ENCODE data around the gene LILRA2. TPM values are rescaled to one million over a fixed set of nuclear protein-coding genes. Genes with fewer than 3 reads are reported as not detected.
"Not testable (repeated sequence)": the region's sequence is repeated elsewhere in the genome, so short reads cannot be mapped to it uniquely, and the experiment has no call there.

The LILRA2 gene
- total RNA-seq, 1 experiment from 2014 or later = not detected

DNA sequence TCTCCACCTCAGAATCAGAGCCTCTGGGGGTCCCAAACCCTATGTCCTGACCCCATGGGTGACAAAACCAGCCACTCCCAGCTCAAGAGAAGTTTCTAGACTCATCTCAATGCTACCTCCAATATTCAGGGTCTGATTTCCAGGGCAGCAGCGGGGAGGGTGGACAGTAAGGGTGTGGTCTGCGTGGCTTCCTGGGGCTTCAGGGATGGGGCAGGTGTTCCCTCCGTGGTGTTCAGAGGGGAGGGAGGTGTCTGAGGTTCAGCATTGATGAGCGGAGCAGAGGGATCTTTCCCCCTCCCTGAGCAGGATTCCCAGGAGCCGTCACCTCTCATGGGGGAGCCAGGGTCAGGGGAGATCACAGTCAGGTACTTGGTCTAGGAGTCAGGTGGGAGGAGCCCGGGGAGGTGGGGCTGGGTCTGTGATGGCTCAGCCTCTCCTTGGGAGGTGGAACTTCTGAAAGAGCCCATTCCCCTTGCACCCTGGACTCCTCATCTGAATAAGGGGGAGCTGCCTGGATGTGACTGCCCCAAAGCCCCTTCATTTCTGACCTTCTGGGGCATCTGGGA is 2.9 kb downstream of the LILRA2 start:
- H3K9me3 Mint-ChIP-seq (ENCODE audit: unreplicated experiment) = no peaks in the 10 kb centered on the region
- CTCF ChIA-PET = no interaction called here
- POLR2A ChIA-PET = no interaction called here
- no peaks in the 10 kb centered on the region for H3K36me3 Mint-ChIP-seq (ENCODE audit: insufficient read depth, unreplicated experiment)
- H3K27me3 Mint-ChIP-seq (ENCODE audit: insufficient read depth, unreplicated experiment) = peaks cover 16% of the 10 kb centered on the region
- H3K4me3 Mint-ChIP-seq (ENCODE audit: unreplicated experiment) = no peak overlapping the region
- DNase-seq = no peak
- H3K9me3 ChIP-seq = no peaks in the 10 kb centered on the region
- no peak overlapping the region for H3K4me3 ChIP-seq (ENCODE audit: low read depth, low read length)
- H3K27me3 ChIP-seq (replicated peaks; ENCODE audit: control insufficient read depth, insufficient read depth, low read length) = no peaks in the 10 kb centered on the region; the same call in none of the 2 replicates
- H3K27ac Mint-ChIP-seq (ENCODE audit: unreplicated experiment) = no peak overlapping the region
- intact Hi-C loops (cut with micrococcal nuclease; ENCODE audit: unreplicated experiment) = no loop called here
- no peaks in the 10 kb centered on the region for H3K4me1 Mint-ChIP-seq (ENCODE audit: low read depth, unreplicated experiment)
- TF ChIP-seq, protein P1, sequence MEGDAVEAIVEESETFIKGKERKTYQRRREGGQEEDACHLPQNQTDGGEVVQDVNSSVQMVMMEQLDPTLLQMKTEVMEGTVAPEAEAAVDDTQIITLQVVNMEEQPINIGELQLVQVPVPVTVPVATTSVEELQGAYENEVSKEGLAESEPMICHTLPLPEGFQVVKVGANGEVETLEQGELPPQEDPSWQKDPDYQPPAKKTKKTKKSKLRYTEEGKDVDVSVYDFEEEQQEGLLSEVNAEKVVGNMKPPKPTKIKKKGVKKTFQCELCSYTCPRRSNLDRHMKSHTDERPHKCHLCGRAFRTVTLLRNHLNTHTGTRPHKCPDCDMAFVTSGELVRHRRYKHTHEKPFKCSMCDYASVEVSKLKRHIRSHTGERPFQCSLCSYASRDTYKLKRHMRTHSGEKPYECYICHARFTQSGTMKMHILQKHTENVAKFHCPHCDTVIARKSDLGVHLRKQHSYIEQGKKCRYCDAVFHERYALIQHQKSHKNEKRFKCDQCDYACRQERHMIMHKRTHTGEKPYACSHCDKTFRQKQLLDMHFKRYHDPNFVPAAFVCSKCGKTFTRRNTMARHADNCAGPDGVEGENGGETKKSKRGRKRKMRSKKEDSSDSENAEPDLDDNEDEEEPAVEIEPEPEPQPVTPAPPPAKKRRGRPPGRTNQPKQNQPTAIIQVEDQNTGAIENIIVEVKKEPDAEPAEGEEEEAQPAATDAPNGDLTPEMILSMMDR (IDR thresholded peaks at IDR 0.05; ENCODE audit: insufficient read depth in 1 of 2, low read depth in 1 of 2, low read length in 1 of 2, severe bottlenecking in 1 of 2, unreplicated experiment in 1 of 2) = no peak
- H3K36me3 ChIP-seq (ENCODE audit: control insufficient read depth, insufficient read depth, low read length) = no peaks in the 10 kb centered on the region
- BruUV-seq (replicated peaks) = no TSS peak
- H3K4me1 ChIP-seq = no peaks in the 10 kb centered on the region

- no peak for DNase-seq
- BruUV-seq (replicated peaks) = no TSS peak
- H3K36me3 Mint-ChIP-seq (ENCODE audit: insufficient read depth, unreplicated experiment) = no peaks in the 10 kb centered on the region
- Histone ChIP-seq H3K36me3 (ENCODE audit: control insufficient read depth, insufficient read depth, low read length) (no peaks in the 10 kb centered on the region), H3K9me3 (no peaks in the 10 kb centered on the region), H3K4me3 (ENCODE audit: low read depth, low read length) (no peak overlapping the region), H3K27me3 (replicated peaks; ENCODE audit: control insufficient read depth, insufficient read depth, low read length) (no peaks in the 10 kb centered on the region; the same call in none of the 2 replicates), H3K4me1 (no peaks in the 10 kb centered on the region)
- TF ChIP-seq, protein P1 (IDR thresholded peaks at IDR 0.05; ENCODE audit: insufficient read depth in 1 of 2, low read depth in 1 of 2, low read length in 1 of 2, severe bottlenecking in 1 of 2, unreplicated experiment in 1 of 2) = no peak
- POLR2A ChIA-PET = no interaction called here
- H3K27me3 Mint-ChIP-seq (ENCODE audit: insufficient read depth, unreplicated experiment) = peaks cover 14% of the 10 kb centered on the region
- no peak overlapping the region for H3K4me3 Mint-ChIP-seq (ENCODE audit: unreplicated experiment)
- H3K4me1 Mint-ChIP-seq (ENCODE audit: low read depth, unreplicated experiment) = no peaks in the 10 kb centered on the region
- no peak overlapping the region for H3K27ac Mint-ChIP-seq (ENCODE audit: unreplicated experiment)
- H3K9me3 Mint-ChIP-seq (ENCODE audit: unreplicated experiment) = no peaks in the 10 kb centered on the region
- CTCF ChIA-PET = no interaction called here
- intact Hi-C loops (cut with micrococcal nuclease; ENCODE audit: unreplicated experiment) = no loop called here
These were observed 3.7 kb downstream of the LILRA2 start for GRCh38 chr19:54577334-54577733.

- BruUV-seq (replicated peaks); H3K4me3 Mint-ChIP-seq (ENCODE audit: unreplicated experiment); H3K27me3 ChIP-seq (replicated peaks; ENCODE audit: control insufficient read depth, insufficient read depth, low read length); DNase-seq; POLR2A ChIA-PET; H3K4me1 Mint-ChIP-seq (ENCODE audit: low read depth, unreplicated experiment); H3K36me3 Mint-ChIP-seq (ENCODE audit: insufficient read depth, unreplicated experiment); H3K4me3 ChIP-seq (ENCODE audit: low read depth, low read length); H3K36me3 ChIP-seq (ENCODE audit: control insufficient read depth, insufficient read depth, low read length); intact Hi-C loops (cut with micrococcal nuclease; ENCODE audit: unreplicated experiment); H3K4me1 ChIP-seq; H3K9me3 ChIP-seq; CTCF ChIA-PET; H3K27ac Mint-ChIP-seq (ENCODE audit: unreplicated experiment); H3K9me3 Mint-ChIP-seq (ENCODE audit: unreplicated experiment): not testable (repeated sequence)
- H3K27me3 Mint-ChIP-seq (ENCODE audit: insufficient read depth, unreplicated experiment) = peaks cover 15% of the 10 kb centered on the region
These were observed 4.7 kb downstream of the LILRA2 start for GRCh38 chr19:54578268-54578667.

- Histone ChIP-seq H3K9me3 (no peaks in the 10 kb centered on the region), H3K4me1 (no peaks in the 10 kb centered on the region), H3K27me3 (replicated peaks; ENCODE audit: control insufficient read depth, insufficient read depth, low read length) (no peaks in the 10 kb centered on the region), H3K4me3 (ENCODE audit: low read depth, low read length) (no peak overlapping the region), H3K36me3 (ENCODE audit: control insufficient read depth, insufficient read depth, low read length) (no peaks in the 10 kb centered on the region)
- intact Hi-C loops (cut with micrococcal nuclease; ENCODE audit: unreplicated experiment) = no loop called here
- DNase-seq = no peak
- no TSS peak for BruUV-seq (replicated peaks)
- H3K4me3 Mint-ChIP-seq (ENCODE audit: unreplicated experiment) = no peak overlapping the region
- peaks cover 29% of the 10 kb centered on the region for H3K27me3 Mint-ChIP-seq (ENCODE audit: insufficient read depth, unreplicated experiment)
- ChIA-PET CTCF (no interaction called here), POLR2A (no interaction called here)
- TF ChIP-seq, protein P1 (IDR thresholded peaks at IDR 0.05; ENCODE audit: insufficient read depth in 1 of 2, low read depth in 1 of 2, low read length in 1 of 2, severe bottlenecking in 1 of 2, unreplicated experiment in 1 of 2) = no peak
- no peaks in the 10 kb centered on the region for H3K4me1 Mint-ChIP-seq (ENCODE audit: low read depth, unreplicated experiment)
- no peaks in the 10 kb centered on the region for H3K9me3 Mint-ChIP-seq (ENCODE audit: unreplicated experiment)
- no peaks in the 10 kb centered on the region for H3K36me3 Mint-ChIP-seq (ENCODE audit: insufficient read depth, unreplicated experiment)
- H3K27ac Mint-ChIP-seq (ENCODE audit: unreplicated experiment) = no peak overlapping the region
These were observed 12.8 kb downstream of the LILRA2 start for GRCh38 chr19:54586397-54586796.
